HG03103 (cell line): ENCODE data around the gene MAGEF1.

ENCODE experiments used
- ATAC-seq: cut with Tn5 transposase; IDR thresholded peaks from one replicate; pipeline ENCODE4 v1.9.1; 2021; ENCODE audit warnings: low read depth; ENCODE audit not compliant: unreplicated experiment

The MAGEF1 gene, protein sequence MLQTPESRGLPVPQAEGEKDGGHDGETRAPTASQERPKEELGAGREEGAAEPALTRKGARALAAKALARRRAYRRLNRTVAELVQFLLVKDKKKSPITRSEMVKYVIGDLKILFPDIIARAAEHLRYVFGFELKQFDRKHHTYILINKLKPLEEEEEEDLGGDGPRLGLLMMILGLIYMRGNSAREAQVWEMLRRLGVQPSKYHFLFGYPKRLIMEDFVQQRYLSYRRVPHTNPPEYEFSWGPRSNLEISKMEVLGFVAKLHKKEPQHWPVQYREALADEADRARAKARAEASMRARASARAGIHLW

DNA sequence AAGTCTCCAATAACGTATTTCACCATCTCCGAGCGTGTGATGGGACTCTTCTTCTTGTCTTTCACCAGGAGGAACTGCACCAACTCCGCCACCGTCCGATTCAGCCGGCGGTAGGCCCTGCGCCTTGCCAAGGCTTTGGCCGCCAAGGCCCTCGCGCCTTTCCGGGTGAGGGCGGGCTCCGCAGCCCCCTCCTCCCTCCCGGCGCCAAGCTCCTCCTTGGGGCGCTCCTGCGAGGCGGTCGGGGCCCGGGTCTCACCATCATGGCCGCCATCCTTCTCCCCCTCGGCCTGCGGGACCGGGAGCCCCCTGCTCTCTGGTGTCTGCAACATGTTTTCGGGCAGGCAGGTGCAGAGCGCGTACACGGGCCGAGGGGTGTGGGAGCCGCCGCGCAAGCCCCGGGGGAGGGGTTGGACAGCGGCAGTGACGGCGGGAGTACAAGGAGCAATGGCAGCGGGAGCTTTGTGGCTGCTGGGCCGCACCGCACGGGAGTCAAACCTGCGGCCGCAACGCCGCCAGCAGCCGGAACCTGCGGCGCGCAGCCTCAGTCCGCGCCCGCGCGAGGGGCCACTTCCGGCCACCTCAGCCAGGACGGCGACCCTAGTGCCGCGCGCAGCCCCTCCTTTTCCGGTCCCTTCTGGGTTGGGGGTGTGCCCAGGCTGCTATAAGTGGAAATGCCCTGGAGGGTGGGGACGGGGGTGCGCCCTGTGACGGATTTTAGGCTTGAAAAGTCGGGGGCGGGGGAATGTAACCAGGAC lies at the start of gene MAGEF1:
Gene MAGEF1 (minus strand): TSS at position 572 of the 755 bp plus-strand sequence. CDS start 243 bp downstream, at position 329.
- peak; percentile 79 for ATAC-seq

DNA sequence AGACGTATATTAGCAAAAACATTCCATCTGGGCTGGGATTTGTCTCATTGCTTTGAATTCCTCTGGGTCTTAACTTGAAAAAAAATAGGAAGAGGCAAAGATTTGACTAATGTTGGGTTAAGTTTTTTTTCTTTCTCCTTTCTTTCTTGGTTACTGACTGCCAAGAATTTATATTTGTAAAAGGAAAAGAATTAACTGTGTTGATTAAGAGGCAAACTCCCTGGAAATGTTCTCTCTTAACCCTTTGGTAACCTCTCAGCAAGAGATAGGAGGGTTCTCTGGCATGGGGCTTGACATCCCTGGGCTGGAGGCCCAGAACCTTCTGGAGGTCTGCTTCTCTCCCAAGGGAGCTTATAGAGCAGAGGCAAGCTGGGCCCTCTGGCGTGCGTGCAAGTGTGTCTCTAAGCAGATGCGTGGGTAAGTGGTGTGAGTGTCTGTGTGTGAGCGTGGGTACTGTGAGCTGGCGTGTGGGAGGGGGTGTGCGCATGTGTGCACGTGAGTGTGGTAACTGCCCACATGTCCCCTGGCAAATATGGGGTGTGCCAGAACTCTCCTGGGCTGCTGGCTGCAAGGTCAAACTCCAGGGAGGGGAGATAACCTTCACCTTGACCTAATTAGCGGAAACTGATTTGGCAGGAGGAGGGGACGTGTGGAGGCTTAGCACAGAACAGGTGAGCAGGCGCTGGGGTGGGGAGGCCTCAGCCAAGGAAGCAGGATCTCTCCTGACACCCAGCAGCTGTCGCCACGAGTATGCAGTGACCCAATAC lies 49.4 kb upstream of the MAGEF1 start:
- ATAC-seq, result no peak

DNA sequence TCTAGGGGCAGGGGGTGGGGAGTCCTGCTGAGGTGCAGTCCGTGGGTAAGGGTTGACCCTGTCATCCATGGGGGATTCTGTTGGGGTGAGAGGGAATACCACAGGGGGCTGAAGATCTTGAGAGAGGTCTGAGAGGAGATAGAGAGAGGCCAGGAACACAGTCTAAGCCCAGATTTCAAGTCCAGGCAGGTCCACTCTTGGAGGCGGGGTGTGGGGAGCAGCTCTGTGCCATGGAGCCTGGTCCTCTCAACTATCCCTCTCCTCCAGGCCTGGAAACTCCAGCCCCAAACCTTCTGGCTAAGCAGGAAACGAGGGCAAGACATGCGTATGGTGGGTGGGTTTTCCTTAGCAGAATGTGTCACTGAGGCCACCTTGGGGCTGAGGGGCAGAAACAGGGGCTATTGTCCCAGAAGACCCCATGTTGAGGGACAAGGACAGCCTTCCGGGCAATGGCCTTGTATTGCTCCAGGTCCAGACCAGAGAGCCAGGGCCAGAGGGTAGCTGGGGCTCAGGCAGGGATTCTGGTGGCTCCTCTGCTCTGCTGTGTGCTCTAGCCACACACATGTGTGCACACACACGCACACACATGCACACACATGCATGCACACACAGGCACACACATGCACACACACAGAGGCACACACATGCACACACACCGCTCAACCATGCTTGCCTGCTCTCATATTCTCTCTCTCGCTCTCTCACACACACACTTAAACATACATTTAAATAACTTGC lies 48.6 kb upstream of the MAGEF1 start:
- ATAC-seq, result no peak

DNA sequence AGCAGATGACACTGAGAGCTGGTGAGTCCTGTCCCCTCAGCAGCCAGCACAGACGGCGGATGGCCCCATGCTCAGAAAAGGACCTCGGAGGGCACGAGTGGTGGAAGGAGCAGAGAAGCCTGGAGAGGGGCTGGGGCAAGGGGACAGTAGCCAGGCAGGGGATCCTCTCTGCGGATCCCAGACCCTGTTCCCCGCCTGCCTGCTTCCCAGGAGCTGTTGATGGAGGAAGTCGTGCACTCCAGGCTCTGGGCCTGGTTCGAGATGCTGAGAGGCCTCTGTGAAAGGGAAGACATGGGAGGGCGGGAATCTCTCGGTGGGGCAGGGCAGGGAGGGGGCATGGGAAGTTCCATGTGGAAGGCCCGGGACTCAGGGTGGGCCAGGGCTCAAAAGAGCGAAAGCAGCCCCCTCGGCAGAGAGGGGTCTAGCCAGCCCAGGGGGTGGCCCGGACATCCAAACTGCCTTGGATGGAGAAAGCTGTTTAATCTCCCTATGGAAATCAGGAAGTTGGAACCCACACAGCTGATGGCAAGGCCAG lies 47.9 kb upstream of the MAGEF1 start:
- no peak for ATAC-seq

DNA sequence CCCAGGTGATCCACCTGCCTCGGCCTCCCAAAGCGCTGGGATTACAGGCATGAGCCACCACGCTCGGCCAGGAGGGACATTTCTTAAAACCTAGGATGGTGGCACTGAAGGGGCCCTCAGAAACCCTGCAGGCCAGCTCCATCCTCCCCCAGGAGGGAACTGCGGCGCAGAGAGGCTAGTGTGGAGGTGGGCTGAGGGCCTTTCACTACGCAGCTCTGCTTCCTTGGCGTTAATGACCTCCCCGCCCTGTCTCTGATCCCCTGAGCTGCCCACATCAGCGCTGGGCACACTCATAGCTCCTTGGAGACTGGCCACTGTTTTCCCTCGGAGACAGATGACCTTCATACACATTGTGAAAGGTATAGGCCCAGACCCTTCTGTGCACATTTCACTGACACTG lies 46.2 kb upstream of the MAGEF1 start:
- no peak for ATAC-seq

DNA sequence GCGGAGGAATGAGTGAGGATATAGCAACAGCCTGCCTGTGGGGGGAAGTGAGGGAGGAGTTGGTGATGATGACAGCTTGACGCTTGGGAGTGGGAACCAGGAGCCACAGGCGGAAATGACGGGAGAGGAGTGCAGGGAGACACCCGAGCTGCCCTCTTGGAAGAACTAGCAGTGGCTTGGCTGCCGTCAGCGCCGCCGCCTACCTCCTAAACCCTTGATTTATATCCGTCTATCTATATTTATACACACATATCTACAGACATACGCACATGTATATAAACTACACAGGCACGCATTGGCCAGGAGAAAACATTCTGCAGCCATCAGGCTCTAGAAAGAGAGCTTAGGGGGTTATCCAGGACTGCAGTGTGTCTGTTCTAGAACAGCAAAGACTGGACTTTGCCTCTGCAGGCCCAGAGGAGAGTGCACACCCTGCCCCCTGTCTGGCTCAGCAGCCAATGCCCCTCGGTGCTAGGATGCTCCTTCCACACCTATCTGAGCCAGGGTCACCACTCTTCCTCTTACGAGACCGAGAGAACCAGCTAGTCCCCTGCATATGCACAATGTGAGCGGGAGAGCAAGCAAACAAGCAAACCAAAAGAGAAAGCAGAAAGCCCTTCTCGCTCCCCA lies 45.3 kb upstream of the MAGEF1 start:
- ATAC-seq, result no peak

DNA sequence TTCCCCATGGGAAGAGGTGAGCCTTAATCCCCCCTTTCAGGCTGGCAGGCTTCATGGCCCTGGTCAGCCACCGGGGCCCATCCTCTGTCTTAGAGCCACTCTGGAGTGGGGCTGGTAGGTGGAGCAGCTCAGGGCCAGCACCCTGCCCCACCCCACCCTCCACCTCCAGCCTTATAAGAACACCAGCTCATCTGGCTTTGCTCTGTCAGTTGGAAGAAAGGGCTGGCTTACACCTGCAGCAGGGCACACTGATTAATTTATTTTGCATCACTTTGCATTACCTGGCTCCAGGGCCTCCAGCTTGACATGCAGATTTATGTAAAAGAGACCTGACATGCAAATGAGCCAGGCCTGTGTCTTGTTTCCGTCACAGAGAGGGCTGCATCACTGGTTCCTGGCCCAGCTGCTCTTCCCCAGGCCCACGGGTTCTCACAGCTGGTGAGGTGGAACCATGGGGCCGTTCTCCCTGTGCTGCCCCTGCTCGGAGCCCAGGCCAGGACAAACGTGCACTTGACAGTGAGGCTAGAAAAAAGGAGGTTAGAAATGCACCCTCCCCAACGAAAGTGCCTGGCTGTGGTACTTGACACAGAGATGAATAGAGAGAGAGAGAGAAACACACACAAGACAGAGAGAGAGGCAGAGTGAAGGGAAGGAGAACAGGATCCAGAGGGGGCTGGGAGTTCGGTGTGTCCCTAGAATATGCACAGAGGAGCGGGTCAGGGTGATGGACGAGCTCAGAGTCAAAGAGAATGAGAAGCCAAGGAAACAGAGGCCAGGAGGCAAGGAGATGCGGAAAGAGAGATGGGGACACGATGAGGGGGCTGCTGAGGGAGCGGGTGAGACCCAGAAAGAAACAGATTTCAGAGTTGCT lies 44.5 kb upstream of the MAGEF1 start:
- no peak for ATAC-seq

DNA sequence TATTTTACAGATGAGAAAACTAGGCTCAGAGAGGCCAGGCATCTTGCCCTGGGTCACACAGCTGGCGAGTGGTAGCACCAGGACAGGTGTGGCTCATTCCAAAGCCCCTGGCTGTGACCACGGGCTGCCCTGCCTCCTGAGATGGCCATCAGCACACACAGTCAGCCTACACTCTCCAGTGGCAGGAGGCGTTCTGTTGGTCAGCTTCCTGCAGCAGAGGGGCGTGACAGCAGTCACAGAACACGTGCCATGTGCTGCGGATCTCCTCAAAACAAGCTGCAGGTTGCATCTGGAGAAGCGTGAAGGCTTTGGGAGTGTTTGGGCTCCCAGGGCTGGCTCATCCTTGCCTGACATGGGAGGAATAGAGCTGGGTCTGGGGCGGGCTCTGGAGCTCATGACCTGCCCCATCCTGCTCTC lies 43.5 kb upstream of the MAGEF1 start:
- no peak for ATAC-seq

DNA sequence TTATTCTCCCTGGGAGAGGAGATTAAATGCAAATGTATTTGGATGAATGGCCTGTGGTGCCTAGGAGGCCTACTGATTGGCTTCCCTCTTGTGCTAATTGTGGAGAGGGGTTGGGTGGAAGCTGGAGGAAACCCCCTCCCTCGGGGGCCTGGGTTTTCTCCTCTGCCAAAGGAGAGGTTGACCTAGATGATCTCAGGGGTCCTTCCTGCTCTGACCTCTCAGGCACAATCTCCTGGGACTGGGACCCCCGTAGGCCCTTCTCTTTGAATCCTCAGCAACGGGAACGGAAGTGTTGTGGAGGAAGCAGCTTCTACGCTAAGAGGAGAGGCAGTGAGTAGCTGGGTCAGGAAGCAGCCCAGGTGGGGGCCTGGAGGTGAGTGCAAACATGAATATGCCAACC lies 40.5 kb upstream of the MAGEF1 start:
- no peak for ATAC-seq

DNA sequence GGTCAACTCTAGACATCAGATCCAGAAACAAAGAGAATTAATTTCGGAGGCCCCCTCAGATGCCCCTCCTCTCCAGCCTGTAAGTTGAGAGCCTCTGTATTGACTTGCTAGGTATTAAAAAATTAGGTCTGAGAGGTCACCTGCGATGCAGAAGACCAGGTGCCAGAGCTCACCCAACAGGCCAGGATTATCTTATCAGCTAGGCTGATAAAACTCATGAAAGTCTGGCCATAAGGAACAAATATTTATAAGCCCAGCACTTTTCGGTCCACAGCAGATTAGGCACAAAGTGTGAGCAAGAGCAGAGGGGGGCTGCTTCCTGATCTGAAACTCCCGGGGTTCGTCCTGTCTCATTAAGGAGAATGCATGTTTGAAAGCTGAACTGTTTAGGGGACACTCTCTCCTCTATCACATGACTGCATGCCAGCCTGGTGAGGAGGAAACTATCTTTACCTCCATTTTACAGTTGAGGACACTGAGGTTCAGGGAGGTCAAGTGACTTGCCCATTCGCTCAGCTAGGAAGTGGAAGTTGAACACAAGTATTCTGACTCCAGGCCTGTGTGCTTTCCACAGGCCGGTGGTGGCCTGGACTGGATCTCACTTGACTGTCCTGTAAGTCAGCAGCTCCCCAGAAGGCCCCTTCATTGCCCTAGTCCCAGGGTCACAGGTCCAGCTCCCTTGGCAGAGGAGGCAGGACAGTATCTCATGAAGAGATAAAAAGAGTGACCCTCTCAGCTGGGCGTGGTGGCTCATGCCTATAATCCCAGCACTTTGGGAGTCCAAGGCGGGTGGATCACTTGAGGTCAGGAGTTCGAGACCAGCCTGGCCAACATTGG lies 39.6 kb upstream of the MAGEF1 start:
- no peak for ATAC-seq

DNA sequence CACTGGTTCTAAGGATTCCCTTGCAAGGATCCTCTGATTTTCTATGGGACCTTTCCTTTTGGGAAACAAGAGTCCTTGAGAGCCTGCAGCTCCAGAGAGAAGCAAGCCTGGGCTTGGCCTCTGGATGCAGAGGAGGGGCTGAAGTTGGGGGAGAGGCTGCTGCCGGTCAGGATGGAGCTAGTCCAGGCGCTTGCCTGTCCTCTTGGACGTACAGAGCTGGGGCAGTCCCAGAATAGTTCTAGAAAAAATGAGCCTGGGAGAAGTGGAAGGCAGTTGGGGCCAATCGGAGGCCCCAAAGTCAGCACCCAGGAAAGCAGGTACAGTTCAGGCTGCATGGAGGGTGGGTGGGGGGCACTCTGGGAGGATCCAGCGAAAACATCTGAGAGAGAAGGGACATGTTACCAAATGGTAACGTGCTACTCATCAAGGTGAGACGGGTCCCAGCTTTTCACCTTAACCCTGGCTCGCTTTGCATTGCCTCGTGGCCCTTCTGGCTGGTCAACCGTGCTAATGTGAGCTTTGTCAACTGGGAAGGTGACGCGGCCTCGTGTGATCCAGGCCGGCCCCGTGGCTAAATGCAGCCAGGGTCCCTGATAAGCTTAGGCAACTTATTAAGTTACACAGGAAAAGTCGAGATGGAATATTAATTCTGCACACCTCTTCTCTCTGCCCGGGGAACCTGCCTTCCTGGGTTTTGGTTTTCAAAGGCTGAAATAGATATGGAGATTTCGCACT lies 38.7 kb upstream of the MAGEF1 start:
- ATAC-seq, result no peak

DNA sequence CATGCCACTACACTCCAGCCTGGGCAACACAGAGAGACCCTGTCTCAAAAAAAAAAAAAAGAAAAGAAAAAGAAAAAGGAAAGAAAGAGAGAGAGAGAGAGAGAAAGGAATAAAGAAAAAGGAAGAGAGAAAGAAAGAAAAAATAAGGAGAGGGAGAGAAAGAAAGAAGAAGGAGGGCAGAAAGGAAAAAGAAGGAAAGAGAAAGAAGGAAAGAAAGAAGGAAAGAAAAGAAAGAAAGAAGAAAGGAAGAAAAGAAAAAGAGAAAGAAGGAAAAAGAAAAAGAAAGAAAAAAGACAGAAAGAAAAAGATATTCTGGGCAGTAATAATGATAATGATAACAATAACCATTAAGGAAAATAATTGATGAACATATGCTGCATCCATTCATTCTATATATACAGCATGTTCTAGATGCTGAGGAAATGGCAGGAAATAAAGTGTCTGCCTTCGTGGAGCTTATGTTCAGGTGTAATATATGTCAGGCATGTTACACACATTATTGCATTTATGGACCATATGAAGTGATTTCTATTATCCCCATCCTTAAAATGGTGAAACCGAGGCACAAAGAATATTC lies 37.4 kb upstream of the MAGEF1 start:
- ATAC-seq, result no peak

DNA sequence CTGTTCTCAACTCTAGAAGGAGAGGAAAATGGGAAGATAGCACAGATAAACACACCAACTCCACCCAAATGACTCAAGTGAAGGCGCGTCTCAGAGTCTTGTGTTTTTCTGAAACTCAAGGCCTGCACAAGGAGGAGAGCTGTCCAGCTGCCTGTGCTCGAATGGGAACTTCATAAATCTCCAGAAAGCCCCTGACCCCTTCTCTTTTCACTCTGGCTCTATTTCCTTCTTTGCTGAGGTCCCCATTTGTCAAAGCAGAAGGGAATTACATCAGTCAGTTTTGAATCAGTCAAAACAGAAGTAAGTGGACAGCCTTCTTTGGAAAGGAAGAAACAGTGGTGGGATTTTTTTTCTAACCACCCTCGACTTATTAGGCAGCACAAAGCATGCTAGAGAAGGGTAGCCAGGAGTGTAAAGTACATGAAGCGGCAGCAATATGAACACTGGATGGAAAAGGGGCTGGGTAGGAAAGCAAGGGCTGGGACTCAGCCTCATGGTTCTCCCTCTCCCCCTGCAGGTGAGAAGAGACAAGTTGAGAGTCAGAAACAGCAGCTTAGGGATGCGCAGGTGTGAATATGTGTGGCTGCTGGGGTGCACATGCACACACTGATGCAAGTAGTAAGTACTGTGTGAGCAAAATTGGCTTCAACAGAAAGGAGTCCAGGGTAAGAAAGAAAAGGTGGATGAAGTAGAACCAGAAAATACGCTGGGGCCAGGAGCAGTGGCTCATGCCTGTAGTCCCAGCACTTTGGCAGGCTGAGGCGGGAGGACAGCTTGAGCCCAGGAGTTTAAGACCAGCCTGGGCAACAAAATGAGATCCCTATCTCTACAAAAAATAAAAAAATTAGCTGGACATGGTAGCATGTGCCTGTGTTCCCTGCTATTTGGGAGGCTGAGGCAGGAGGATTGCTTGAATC lies 36.6 kb upstream of the MAGEF1 start:
- ATAC-seq, result no peak

DNA sequence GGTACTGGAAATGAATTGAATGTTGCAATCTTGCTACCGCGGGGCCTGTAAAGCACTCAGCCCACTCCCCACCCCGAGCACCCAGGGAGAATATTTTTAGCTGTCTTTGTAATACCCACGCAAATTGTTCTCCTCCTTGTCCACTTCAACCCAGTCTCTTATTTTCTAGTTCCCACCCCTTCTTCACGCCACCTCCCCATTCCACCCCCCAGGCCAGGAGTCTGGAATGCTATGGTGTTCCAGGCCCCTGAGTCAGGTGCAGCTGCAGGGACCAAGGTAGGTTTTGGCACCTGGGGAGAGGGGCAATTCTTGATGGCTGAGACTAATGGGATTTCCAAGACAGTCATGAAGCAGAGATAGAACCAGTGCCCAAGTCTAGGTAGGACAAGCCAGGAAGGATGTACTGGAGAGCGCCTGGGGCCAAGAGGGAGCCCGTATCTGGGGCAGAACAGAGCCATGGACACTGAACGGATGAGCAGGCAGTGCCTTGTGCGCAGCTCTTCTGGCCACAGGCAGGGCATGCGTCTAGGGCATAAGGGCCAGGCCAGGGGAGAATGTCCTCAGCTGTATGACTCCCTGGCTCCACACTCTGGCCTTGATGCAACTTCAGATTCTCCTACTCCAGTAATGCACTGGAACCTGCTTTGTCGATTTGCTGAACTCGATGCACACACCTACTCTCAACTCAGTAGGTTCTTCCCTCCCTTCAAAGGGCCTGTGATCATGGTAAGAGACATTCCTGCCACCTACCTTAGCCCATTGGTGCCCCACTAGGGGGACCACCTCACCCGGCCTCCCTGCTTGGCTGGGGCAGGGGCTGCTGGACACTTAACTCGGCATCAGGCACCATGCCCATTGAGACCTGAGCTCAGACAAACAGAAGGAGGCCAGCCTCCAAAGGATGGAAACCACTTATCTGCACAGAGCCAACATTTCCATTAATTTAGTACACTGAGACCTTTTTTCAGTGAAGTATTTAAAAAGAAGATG lies 34.6 kb upstream of the MAGEF1 start:
- ATAC-seq, result no peak

DNA sequence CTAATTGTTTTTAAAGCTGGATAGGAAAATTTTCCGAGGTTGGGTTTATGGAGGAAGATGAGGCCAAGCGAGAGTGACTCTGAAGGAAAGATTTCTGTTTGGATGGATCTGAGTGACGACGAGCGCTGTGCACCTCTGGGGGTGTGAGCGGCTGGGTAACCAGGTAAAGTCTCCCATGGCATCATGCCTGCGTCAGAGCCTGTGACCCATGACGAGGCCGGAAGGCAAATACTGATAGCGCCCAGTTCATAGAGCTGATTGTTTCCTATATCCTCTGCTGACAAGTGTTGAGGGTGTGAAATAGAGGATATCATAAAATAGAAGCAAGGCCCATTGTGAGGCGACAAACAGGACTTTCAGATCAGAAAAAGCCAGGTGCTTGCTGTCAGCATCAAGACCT lies 33.7 kb upstream of the MAGEF1 start:
- no peak for ATAC-seq
